HG03565 (cell line): ENCODE results near the gene COL23A1.

Source experiments
- ATAC-seq: cut with Tn5 transposase; IDR thresholded peaks from one replicate; pipeline ENCODE4 v1.9.1; 2021; ENCODE audit warnings: mild to moderate bottlenecking, moderate library complexity; ENCODE audit not compliant: unreplicated experiment

COL23A1 gene

GRCh38 chr5:178218827-178219226, 371.4 kb downstream of the COL23A1 start:
- no peak for ATAC-seq

GRCh38 chr5:178218237-178218776, 371.9 kb downstream of the COL23A1 start:
- ATAC-seq = no peak

GRCh38 chr5:178216779-178217178, 373.4 kb downstream of the COL23A1 start:
- ATAC-seq = no peak

GRCh38 chr5:178216088-178216534, 374.1 kb downstream of the COL23A1 start:
- no peak for ATAC-seq

- no peak for ATAC-seq
Observed at GRCh38 chr5:178215280-178216002, 374.8 kb downstream of the COL23A1 start.

- no peak for ATAC-seq
Observed at GRCh38 chr5:178214160-178214803, 375.9 kb downstream of the COL23A1 start.

- ATAC-seq = no peak
Observed at GRCh38 chr5:178213748-178214151, 376.4 kb downstream of the COL23A1 start.

- ATAC-seq = no peak
Observed at GRCh38 chr5:178213003-178213461, 377.2 kb downstream of the COL23A1 start.

- ATAC-seq = no peak
Observed at GRCh38 chr5:178212241-178213002, 377.8 kb downstream of the COL23A1 start.

GRCh38 chr5:178211095-178212048, 378.8 kb downstream of the COL23A1 start:
- no peak for ATAC-seq

- no peak for ATAC-seq
Observed at GRCh38 chr5:178210686-178211085, 379.5 kb downstream of the COL23A1 start.

- ATAC-seq = no peak
Observed at GRCh38 chr5:178210073-178210535, 380.1 kb downstream of the COL23A1 start.

- no peak for ATAC-seq
Observed at GRCh38 chr5:178209334-178210072, 380.7 kb downstream of the COL23A1 start.

GRCh38 chr5:178208540-178209227, 381.5 kb downstream of the COL23A1 start:
- ATAC-seq = no peak

- no peak for ATAC-seq
Observed at GRCh38 chr5:178207917-178208280, 382.3 kb downstream of the COL23A1 start.

GRCh38 chr5:178207183-178207916, 382.8 kb downstream of the COL23A1 start:
- ATAC-seq = no peak

- ATAC-seq = no peak
Observed at GRCh38 chr5:178206166-178207101, 383.8 kb downstream of the COL23A1 start.
